ENCODE results near the gene GLYAT.
"Not testable (repeated sequence)": the region's sequence is repeated elsewhere in the genome, so short reads cannot be mapped to it uniquely, and the experiment has no call there.

GLYAT gene

DNA sequence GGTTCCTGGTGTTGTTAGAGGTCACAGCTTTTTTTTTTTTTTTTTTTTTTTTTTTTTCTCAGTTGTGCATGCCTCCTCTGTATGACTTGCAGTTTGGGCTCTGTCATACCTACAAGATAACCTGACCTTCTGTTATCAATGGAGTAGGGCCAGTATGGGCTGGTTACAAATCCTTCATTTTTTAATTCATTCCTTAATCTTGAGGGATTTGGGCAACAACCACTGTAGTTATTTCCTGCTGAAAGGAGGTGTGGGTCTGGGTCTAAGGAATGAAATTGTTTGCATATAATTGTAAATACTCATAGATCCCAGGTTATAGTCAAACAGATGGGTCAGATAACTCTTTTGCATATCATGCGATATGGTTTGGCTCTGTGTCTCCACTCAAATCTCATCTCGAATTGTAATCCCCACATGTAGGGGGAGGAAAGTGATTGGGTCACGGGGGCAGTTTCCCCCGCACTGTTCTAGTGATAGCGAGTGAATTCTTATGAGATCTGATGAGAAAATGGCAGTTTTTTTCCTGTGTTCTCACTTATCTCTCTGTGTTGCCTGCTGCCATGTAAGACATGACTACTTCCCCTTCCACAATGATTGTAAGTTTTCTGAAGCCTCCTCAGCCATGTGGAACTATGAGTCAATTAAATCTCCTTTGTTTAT, 14.1 kb upstream of the GLYAT start:
- intact Hi-C loops (cut with DNase I) = no loop called here
- DNase-seq = no peak

DNA sequence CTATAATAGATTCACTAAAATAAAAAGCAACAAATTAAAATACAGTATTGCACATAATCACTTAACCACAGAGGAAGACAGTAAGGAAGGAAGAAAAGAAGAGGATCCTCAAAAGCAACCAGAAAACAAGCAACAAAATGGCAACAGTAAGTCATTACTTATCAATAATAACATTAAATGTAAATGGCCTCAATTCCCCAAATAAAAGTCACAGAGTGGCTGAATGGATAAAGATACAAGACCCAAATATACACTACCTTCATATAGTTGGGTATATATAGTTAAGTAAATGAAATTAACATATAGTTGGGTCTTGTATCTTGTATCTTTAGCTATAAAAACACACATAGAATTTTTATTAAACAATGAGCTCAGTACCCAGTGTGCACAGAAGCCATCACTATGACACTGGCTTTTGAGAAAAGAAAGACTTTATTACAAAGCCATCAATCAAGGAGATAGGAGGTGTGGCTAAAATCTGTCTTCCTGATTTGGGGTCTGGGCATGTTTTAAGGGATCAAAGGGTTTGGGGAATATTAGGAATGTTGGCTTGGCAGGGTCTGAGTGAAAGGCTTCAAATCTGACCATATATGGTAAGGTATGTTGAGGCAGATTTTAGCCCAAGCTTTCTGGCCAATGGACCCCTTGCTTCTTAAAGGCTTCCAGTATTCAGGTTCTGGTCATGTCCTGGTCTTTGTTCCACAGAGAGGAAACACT, 13.4 kb upstream of the GLYAT start:
- intact Hi-C loops (cut with DNase I) = no loop called here
- no peak for DNase-seq

DNA sequence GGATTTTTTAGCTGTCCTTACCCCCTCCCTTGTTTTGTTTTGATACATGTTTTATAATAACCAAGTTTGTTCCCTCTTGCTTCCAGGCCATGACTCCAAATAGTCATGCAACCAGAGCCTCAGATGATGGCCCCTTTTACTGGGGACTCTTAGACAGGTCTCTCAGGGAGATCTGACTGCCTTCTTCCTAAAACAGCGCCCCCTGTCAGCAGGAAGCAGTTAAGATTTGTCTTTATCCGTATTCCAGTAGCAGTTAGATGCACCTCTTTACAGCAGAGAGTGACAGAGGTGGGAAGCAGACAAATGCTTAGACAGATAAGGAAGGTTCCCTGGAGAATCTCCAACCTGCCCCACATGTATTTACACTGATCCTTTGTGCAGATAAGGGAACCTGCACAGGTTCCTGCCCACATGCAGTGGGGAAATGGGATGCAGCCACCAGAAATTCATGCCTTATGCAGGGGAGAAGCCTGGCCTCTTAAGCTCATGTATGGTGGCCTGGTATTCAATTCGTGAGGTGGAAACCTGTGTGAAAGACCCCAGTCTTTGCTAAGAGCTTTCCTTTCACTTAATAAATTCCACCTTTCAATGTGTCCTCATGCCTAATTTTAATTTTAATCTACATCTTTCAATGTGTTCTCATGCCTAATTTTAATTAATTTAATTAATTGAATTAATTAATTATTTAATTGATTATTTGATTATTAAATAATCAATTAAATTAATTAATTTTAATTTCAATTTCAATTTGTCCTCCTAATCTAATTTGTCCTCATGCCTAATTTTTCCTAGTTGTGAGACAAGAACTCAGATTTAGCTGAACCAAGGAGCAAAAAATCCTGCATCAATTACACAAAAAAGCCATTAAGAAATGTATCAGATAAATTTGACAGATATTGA, 11.5 kb upstream of the GLYAT start:
- DNase-seq = no peak
- intact Hi-C loops (cut with DNase I) = no loop called here

DNA sequence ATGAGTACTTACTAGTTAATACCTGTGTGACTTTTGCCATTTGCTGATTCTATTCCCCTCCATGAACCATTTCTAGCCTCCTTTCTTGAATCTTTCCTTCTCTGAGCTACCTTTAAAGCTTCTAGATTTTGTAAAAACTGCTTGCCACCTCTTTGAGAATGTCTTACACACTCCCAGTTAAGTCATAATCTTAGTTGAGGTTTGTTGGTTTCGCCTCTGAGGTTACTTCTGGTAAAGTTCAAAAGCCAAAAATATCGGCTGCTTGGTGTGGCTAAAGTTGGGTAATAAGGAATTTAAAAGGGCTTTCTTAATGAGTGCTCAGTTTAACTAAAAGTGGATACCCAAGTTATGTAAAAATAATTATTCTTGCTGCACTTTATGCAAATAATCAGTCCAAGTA, 10.4 kb upstream of the GLYAT start:
- intact Hi-C loops (cut with DNase I) = no loop called here
- no peak for DNase-seq

DNA sequence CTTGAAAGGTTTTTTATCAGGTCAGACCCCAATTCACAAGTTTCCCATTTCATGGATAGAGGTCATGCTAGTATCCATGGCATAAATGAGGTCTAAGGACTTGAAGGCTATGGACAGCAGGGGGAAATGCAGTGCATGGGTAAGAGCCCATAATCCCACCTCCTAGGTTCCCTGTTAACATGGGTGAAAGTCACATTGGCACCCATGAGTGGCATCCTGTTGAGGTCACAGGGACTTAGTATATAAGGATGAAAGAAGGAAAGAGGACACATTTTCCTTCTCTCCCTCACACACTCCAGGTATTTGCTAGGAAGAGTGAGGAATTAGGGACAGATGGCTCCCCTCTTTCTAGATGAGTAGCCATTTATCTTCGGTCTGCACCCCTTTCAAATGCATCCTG, 9.4 kb upstream of the GLYAT start:
- no peak for DNase-seq
- intact Hi-C loops (cut with DNase I) = no loop called here

DNA sequence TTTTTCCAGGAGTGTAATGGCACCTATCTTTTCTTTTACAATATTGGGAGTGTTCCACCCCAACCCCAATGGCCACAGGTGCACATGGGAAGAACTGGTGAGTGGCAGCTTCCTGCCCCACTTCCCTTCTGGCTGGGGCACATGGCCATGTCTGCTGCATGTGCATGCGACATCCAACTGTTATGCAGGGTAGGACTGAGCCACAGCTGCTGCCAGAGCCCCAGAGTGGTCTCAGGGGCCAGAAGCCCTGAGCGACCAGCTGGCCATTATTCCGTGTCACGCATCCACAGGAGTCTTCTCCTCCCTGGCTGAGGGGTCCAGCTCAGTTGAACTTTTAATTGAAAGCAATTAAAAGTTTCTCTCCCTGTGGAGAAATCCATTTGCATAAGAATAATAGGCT, 8.7 kb upstream of the GLYAT start:
- no peak for DNase-seq
- intact Hi-C loops (cut with DNase I) = no loop called here

DNA sequence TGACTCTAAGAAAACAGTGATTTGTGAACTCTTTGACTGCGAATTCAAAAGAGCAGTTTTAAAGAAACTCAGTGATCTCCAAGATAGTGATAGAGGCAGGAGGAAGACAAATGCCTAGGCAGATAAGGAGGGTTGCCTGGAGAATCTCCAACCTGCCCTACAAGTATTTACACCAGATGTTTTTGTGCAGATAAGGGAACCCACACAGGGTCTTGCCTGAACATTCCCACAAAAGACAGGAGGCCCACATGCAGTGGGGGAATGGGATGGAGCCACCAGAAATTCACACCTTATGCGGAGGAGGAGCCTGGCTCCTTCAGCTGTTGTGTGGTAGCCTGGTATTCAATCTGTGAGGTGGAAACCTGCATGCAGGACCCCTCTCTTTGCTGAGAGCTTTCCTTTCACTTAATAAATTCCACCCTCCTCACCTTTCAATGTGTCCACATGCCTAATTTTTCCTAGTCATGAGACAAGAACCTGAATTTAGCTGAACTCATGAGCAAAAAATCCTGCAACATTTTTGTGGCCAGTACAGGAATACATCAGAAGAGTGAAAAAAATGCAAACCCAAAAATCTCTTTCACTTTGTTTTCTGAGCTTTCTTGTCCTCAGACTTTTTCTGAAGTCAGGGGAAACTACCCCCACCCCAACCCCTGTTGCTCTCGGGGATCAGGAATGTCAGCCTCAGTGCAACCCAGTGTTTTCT, 8.1 kb upstream of the GLYAT start:
- DNase-seq = no peak
- intact Hi-C loops (cut with DNase I) = no loop called here

DNA sequence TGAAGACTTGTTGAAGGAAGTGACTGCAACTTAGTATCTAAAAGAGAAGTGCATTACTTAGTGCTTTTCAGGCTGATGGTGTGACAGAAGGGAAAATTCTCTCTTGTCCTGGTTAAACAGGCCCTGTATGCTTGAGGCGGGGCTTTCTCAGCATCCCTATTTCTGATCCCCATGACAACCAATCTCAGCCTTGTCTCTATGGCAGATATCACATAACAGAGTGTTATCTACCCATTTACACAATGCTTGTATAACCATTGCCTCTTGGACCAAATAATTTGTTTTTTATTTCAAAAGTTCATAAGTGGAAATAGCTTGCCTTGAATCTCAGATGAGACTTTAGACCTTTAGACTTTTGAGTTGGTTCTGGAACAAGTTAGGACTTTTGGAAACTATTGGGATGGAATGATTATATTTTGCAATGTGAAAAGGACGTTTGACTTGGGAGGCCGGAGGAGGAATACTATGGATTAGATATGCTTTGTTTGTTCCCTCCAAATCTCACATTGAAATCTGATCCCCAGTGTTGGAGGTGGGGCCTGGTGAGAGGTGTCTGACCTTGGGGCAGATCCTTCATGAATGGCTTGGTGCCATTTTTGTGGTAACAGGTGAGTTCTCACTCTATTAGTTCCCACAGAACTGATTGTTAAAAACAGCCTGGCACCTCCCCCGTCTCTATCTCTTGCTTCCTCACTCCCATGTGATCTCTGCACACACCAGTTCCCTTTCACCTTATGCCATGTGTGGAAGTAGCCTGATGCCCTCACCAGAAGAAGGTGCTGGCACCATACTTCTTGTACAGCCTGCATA, 3.1 kb upstream of the GLYAT start:
- no peak for DNase-seq
- intact Hi-C loops (cut with DNase I) = no loop called here

DNA sequence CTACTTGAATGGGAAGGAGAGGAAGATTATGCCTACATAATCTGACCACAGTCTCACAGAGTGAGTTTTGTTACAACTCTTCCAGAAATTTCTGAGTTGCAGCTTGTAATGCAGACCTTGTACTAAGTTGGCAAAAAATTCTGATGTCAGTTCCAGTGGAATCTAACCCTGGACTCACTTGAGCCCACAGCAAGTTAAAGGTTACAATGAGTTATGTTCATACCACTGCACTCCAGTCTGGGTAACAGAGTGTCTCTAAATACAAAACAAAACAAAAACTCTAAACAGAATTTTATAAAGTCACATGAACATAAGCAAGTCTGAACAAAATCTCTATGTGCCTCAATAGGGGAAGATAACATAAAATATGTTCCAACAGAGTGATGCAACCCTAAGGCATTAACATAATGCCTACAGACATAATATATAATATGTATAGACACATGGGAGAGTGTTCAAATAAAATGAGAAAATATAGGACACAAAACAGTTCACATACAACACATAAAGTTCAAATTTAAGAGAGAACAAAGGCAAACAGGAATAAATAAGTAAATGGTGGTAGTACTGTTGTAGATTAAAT, 1.1 kb downstream of the GLYAT start:
- DNase-seq = no peak
- intact Hi-C loops (cut with DNase I) = no loop called here

DNA sequence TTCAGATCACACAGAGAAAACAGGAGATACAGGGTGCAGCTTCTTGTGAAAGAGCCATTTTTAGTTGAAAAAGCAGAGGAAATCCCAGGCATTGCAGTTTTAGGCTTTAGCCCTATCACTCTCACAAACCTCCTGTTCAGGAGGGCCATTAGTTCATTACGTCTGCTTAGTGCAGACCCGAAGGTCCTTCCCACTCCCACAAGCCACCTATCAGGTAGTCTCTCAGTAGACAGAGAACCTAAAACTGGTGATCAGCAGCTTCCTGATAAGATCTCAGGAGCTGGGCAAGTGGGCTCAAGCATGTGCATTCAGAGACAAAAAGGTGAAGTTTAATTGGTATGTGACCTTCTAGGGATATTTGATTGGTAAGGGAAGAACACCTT, 4.3 kb downstream of the GLYAT start:
- intact Hi-C loops (cut with DNase I) = no loop called here
- no peak for DNase-seq

DNA sequence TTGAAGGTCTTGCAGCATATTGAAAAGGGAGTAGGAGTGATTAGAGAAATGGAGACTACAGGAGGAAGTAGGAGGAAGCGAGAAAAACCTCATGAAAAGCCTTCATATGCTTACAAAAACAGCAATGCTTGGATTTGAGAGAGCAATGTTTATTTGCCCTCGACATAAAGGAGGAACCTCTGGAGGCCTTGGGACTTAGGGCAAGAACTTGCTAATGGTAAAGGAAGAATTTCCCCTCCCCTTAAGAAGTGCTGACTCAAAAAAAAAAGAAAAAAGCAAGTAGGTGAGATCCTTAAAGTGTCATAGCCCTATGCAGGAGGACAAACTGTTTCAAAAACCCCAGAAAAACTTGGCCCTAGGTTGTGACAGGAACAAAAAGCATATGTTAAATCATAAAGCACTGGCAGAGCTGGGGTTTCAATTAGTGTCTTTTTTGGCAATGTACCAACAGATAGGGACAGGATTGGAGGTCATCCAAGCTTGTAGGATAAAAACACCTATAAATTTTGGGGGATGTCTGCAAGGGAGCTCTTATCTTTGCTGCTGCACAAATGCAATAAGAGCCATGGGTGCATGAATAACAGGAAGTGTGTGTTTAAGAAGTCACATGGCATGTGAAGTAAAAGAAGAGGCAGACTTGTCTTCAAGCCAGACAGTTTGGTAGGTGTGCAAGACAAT, 4.9 kb downstream of the GLYAT start:
- intact Hi-C loops (cut with DNase I) = no loop called here
- DNase-seq = no peak

DNA sequence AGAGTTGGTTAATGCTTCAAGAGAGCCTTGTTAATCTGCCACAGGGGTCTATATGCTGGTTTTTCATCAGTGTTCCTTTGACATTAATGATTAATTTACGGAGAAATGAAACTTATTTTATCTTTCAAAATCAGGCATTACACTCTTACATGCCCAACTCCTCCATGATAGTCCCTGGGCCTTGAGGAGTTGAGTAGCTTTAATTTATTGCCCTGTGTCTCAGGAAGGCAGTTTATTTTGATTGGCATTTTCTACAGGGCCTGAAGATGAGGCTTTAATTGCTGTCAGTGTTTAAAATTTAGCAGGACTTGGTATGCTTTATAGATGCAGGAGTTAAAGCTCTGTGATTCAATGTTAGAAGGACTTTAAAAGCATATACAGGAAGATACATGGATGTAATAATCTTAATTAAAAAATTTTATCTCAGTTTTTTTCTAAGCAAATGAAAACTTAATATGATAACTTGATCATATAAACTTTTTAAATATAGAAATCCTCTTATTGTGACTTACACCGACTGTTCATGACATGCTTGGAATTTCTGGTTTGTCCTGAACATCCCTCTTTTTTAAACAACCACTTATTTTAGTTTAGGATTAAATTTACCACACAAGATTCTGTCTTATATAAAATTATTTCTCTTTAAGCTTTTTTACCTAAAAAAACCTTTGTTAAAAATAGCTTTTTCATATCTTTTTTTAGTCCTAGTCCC, 12.2 kb downstream of the GLYAT start:
- intact Hi-C loops (cut with DNase I) = no loop called here
- DNase-seq = no peak

DNA sequence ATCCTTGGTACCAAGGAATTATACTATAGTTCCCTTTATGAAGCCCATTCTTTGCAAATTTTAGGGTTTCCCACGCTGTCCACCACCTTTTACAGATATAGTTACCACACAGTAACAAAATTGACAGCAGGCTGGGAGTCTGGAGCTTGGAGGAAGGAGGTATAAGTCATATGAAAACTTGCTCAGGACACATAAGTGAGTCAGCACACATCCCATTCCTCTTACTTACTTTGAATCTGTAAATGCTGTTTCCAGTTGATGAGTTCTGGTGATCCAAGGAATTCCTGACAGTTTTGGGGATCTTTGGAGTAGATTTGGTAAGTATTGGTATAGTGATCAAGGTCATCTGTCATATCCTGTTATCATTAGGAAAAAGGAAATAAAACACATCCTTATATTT, 19.2 kb downstream of the GLYAT start:
- no peak for DNase-seq
- intact Hi-C loops (cut with DNase I) = no loop called here

DNA sequence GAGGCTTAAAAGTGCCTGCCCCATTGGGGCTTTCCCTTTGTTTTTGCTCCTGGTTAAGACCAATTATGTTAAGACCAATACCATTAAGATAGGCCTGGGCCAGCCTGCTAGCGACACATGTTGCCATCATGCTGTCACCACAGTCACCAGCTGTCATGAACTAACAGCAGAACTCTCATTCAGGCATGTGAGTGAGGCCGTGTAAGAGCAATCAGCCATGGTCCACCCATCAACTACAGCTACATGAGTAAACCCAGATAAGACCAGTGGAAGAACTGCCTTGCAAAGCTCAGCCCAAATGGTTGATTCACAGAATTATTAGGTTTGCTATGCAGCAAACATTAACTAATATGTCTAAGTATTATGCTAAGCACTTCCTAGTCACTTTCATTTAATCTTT, 19.9 kb downstream of the GLYAT start:
- no peak for DNase-seq
- intact Hi-C loops (cut with DNase I) = no loop called here

DNA sequence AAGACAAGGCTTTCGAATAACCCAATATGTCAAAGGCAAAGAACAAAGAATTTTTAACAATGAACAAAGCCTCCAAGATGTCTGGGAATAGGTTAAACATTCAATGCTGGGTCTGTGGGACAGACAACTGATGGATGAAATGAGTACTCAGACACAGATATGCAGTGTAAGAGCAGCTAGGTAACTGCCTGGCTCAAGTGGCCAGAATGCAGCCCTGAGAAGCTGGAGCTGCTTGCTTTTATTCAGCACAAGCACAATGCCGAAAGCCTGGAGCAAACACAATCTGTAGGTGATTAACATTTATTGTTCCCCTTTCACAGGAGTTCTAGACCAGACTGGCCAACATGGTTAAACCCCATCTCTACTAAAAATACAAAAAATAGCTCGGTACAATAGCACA, 24.0 kb downstream of the GLYAT start:
- intact Hi-C loops (cut with DNase I) = no loop called here
- DNase-seq = no peak

DNA sequence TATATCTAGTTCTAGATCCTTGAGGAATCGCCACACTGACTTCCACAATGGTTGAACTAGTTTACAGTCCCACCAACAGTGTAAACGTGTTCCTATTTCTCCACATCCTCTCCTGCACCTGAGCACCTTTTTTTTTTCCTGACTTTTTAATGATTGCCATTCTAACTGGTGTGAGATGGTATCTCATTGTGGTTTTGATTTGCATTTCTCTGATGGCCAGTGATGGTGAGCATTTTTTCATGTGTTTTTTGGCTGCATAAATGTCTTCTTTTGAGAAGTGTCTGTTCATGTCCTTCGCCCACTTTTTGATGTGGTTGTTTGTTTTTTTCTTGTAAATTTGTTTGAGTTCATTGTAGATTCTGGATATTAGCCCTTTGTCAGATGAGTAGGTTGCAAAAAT, 34.9 kb downstream of the GLYAT start:
- DNase-seq; intact Hi-C loops (cut with DNase I): not testable (repeated sequence)

DNA sequence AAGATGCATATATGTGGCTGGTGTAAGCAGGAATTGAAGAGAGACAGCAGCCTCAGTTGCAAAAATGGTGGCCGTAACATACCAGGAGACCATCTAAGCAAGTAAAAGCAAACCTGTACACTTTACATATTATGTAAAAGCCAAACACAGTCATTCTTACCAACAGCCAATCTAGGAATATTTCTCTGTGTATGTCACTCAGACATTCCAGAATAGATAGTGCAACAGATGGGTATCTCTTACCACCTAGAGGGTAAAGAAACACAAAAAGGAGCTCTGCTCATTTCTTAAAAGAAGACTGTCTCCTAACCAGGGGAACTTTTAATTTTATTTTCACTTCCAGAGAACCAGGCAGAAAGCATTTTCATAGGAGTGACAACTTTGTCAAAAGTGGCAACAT, 38.7 kb downstream of the GLYAT start:
- intact Hi-C loops (cut with DNase I) = no loop called here
- DNase-seq = no peak

All from head of caudate nucleus (tissue), 42 donors.